ENCODE measurements around the gene NRXN3.

The NRXN3 gene

GRCh38 chr14:79614448-79614847, 1444.3 kb downstream of the NRXN3 start:
- Histone ChIP-seq H3K27me3 (ENCODE audit: insufficient read depth, low read length) (no peaks in the 10 kb centered on the region), H3K9ac (ENCODE audit: low read depth, low read length) (no peak overlapping the region), H3K4me1 (ENCODE audit: insufficient read depth, low read length) (no peaks in the 10 kb centered on the region), H3K36me3 (ENCODE audit: insufficient read depth, low read length) (no peaks in the 10 kb centered on the region), H3K27ac (ENCODE audit: low read depth, low read length) (no peak overlapping the region), H3K4me3 (ENCODE audit: low read length) (no peak overlapping the region), H3K9me3 (ENCODE audit: insufficient read depth, low read depth, low read length) (no peaks in the 10 kb centered on the region)
- 94% methylated on average over 5 of the region's 5 CpGs for WGBS

GRCh38 chr14:79627058-79627457, 1456.9 kb downstream of the NRXN3 start:
- H3K9me3 ChIP-seq (ENCODE audit: insufficient read depth, low read depth, low read length), result no peaks in the 10 kb centered on the region
- H3K4me3 ChIP-seq (ENCODE audit: low read length), result no peak overlapping the region
- no peak overlapping the region for H3K27ac ChIP-seq (ENCODE audit: low read depth, low read length)
- no peak overlapping the region for H3K9ac ChIP-seq (ENCODE audit: low read depth, low read length)
- peaks cover 6% of the 10 kb centered on the region; the same call in 1 of the 2 replicates for H3K4me1 ChIP-seq (ENCODE audit: insufficient read depth, low read length)
- H3K27me3 ChIP-seq (ENCODE audit: insufficient read depth, low read length), result no peaks in the 10 kb centered on the region
- no peaks in the 10 kb centered on the region for H3K36me3 ChIP-seq (ENCODE audit: insufficient read depth, low read length)

GRCh38 chr14:79629411-79630287, 1459.5 kb downstream of the NRXN3 start:
- Histone ChIP-seq H3K27me3 (ENCODE audit: insufficient read depth, low read length) (no peaks in the 10 kb centered on the region), H3K9me3 (ENCODE audit: insufficient read depth, low read depth, low read length) (no peaks in the 10 kb centered on the region), H3K36me3 (ENCODE audit: insufficient read depth, low read length) (no peaks in the 10 kb centered on the region), H3K4me1 (ENCODE audit: insufficient read depth, low read length) (peaks cover 6% of the 10 kb centered on the region; the same call in 1 of the 2 replicates), H3K4me3 (ENCODE audit: low read length) (no peak overlapping the region), H3K27ac (ENCODE audit: low read depth, low read length) (no peak overlapping the region), H3K9ac (ENCODE audit: low read depth, low read length) (no peak overlapping the region)
- 88% methylated on average over 6 of the region's 6 CpGs for WGBS

GRCh38 chr14:79630288-79630960, 1460.3 kb downstream of the NRXN3 start:
- peaks cover 6% of the 10 kb centered on the region; the same call in 1 of the 2 replicates for H3K4me1 ChIP-seq (ENCODE audit: insufficient read depth, low read length)
- WGBS, result 92% methylated on average over 6 of the region's 6 CpGs
- no peak overlapping the region for H3K4me3 ChIP-seq (ENCODE audit: low read length)
- no peaks in the 10 kb centered on the region for H3K9me3 ChIP-seq (ENCODE audit: insufficient read depth, low read depth, low read length)
- H3K9ac ChIP-seq (ENCODE audit: low read depth, low read length), result no peak overlapping the region
- no peaks in the 10 kb centered on the region for H3K36me3 ChIP-seq (ENCODE audit: insufficient read depth, low read length)
- no peaks in the 10 kb centered on the region for H3K27me3 ChIP-seq (ENCODE audit: insufficient read depth, low read length)
- no peak overlapping the region for H3K27ac ChIP-seq (ENCODE audit: low read depth, low read length)

GRCh38 chr14:79631276-79631675, 1461.1 kb downstream of the NRXN3 start:
- Histone ChIP-seq H3K9me3 (ENCODE audit: insufficient read depth, low read depth, low read length) (no peaks in the 10 kb centered on the region), H3K27ac (ENCODE audit: low read depth, low read length) (no peak overlapping the region), H3K9ac (ENCODE audit: low read depth, low read length) (no peak overlapping the region), H3K4me3 (ENCODE audit: low read length) (no peak overlapping the region), H3K36me3 (ENCODE audit: insufficient read depth, low read length) (no peaks in the 10 kb centered on the region), H3K4me1 (ENCODE audit: insufficient read depth, low read length) (peaks cover 6% of the 10 kb centered on the region; the same call in 1 of the 2 replicates), H3K27me3 (ENCODE audit: insufficient read depth, low read length) (no peaks in the 10 kb centered on the region)
- 91% methylated on average over 25 of the region's 25 CpGs for WGBS

GRCh38 chr14:79638672-79639266, 1468.6 kb downstream of the NRXN3 start:
- no peaks in the 10 kb centered on the region for H3K4me1 ChIP-seq (ENCODE audit: insufficient read depth, low read length)
- H3K9me3 ChIP-seq (ENCODE audit: insufficient read depth, low read depth, low read length), result no peaks in the 10 kb centered on the region
- WGBS, result 95% methylated on average over 6 of the region's 6 CpGs
- no peaks in the 10 kb centered on the region for H3K27me3 ChIP-seq (ENCODE audit: insufficient read depth, low read length)
- H3K4me3 ChIP-seq (ENCODE audit: low read length), result no peak overlapping the region
- H3K36me3 ChIP-seq (ENCODE audit: insufficient read depth, low read length), result no peaks in the 10 kb centered on the region
- H3K27ac ChIP-seq (ENCODE audit: low read depth, low read length), result no peak overlapping the region
- no peak overlapping the region for H3K9ac ChIP-seq (ENCODE audit: low read depth, low read length)

GRCh38 chr14:79639613-79640012, 1469.4 kb downstream of the NRXN3 start:
- H3K27me3 ChIP-seq (ENCODE audit: insufficient read depth, low read length), result no peaks in the 10 kb centered on the region
- no peak overlapping the region for H3K9ac ChIP-seq (ENCODE audit: low read depth, low read length)
- no peaks in the 10 kb centered on the region for H3K36me3 ChIP-seq (ENCODE audit: insufficient read depth, low read length)
- no peak overlapping the region for H3K4me3 ChIP-seq (ENCODE audit: low read length)
- H3K9me3 ChIP-seq (ENCODE audit: insufficient read depth, low read depth, low read length), result no peaks in the 10 kb centered on the region
- WGBS, result 87% methylated on average over 3 of the region's 3 CpGs
- H3K4me1 ChIP-seq (ENCODE audit: insufficient read depth, low read length), result no peaks in the 10 kb centered on the region
- H3K27ac ChIP-seq (ENCODE audit: low read depth, low read length), result no peak overlapping the region

GRCh38 chr14:79641371-79641770, 1471.2 kb downstream of the NRXN3 start:
- 99% methylated on average over 4 of the region's 4 CpGs for WGBS
- Histone ChIP-seq H3K4me1 (ENCODE audit: insufficient read depth, low read length) (no peaks in the 10 kb centered on the region), H3K9me3 (ENCODE audit: insufficient read depth, low read depth, low read length) (no peaks in the 10 kb centered on the region), H3K27ac (ENCODE audit: low read depth, low read length) (no peak overlapping the region), H3K9ac (ENCODE audit: low read depth, low read length) (no peak overlapping the region), H3K36me3 (ENCODE audit: insufficient read depth, low read length) (no peaks in the 10 kb centered on the region), H3K4me3 (ENCODE audit: low read length) (no peak overlapping the region), H3K27me3 (ENCODE audit: insufficient read depth, low read length) (no peaks in the 10 kb centered on the region)

GRCh38 chr14:79643132-79643531, 1473.0 kb downstream of the NRXN3 start:
- 100% methylated on average over 1 of the region's 1 CpG for WGBS
- Histone ChIP-seq H3K36me3 (ENCODE audit: insufficient read depth, low read length) (no peaks in the 10 kb centered on the region), H3K27ac (ENCODE audit: low read depth, low read length) (no peak overlapping the region), H3K4me3 (ENCODE audit: low read length) (no peak overlapping the region), H3K27me3 (ENCODE audit: insufficient read depth, low read length) (no peaks in the 10 kb centered on the region), H3K4me1 (ENCODE audit: insufficient read depth, low read length) (no peaks in the 10 kb centered on the region), H3K9me3 (ENCODE audit: insufficient read depth, low read depth, low read length) (no peaks in the 10 kb centered on the region), H3K9ac (ENCODE audit: low read depth, low read length) (no peak overlapping the region)

- H3K27ac ChIP-seq (ENCODE audit: low read depth, low read length), result no peak overlapping the region
- WGBS, result 95% methylated on average over 2 of the region's 2 CpGs
- no peak overlapping the region for H3K9ac ChIP-seq (ENCODE audit: low read depth, low read length)
- H3K4me1 ChIP-seq (ENCODE audit: insufficient read depth, low read length), result no peaks in the 10 kb centered on the region
- H3K9me3 ChIP-seq (ENCODE audit: insufficient read depth, low read depth, low read length), result no peaks in the 10 kb centered on the region
- no peaks in the 10 kb centered on the region for H3K36me3 ChIP-seq (ENCODE audit: insufficient read depth, low read length)
- no peaks in the 10 kb centered on the region for H3K27me3 ChIP-seq (ENCODE audit: insufficient read depth, low read length)
- no peak overlapping the region for H3K4me3 ChIP-seq (ENCODE audit: low read length)
Measured at GRCh38 chr14:79645753-79646362, 1475.7 kb downstream of the NRXN3 start.

GRCh38 chr14:79649856-79650255, 1479.7 kb downstream of the NRXN3 start:
- no peak overlapping the region for H3K9ac ChIP-seq (ENCODE audit: low read depth, low read length)
- H3K9me3 ChIP-seq (ENCODE audit: insufficient read depth, low read depth, low read length), result no peaks in the 10 kb centered on the region
- no peaks in the 10 kb centered on the region for H3K4me1 ChIP-seq (ENCODE audit: insufficient read depth, low read length)
- no peak overlapping the region for H3K27ac ChIP-seq (ENCODE audit: low read depth, low read length)
- no peaks in the 10 kb centered on the region for H3K27me3 ChIP-seq (ENCODE audit: insufficient read depth, low read length)
- 87% methylated on average over 2 of the region's 4 CpGs for WGBS
- H3K4me3 ChIP-seq (ENCODE audit: low read length), result no peak overlapping the region
- no peaks in the 10 kb centered on the region for H3K36me3 ChIP-seq (ENCODE audit: insufficient read depth, low read length)

Measured in HUES64 (cell line).